IMR-90 (cell line): ENCODE results near the gene CA9. TPM values are rescaled to one million over a fixed set of nuclear protein-coding genes. Genes with fewer than 3 reads are reported as not detected.
A peak's percentile ranks its signal among the peaks of the same experiment; 100 is the strongest.

ENCODE experiments used
- ATAC-seq: fragments of 200-7000 bp; cut with Tn5 transposase; 2 replicates; pipeline ENCODE4 v1.9.1; 2020; ENCODE audit warnings: low read depth, mild to moderate bottlenecking, moderate library complexity
- BruUV-seq: library from RNA; stranded (reverse); fragments of 400-500 nt; replicated peaks from 2 replicates; lab custom pipeline; 2021; lab: Mats Ljungman, UMichigan
- CTCF ChIA-PET: fragments of 300-600 bp; formaldehyde crosslinking; extraction: SDS; loops from one replicate; lab custom pipeline; 2021; ENCODE audit warnings: antibody characterized with exemption; lab: Yijun Ruan, JAX
- POLR2A ChIA-PET: fragments of 300-600 bp; sonication (Branson Sonifier 250); formaldehyde crosslinking; loops from one replicate; lab custom pipeline; 2022; ENCODE audit warnings: antibody characterized with exemption; ENCODE audit not compliant: unreplicated experiment; lab: Charles Lee
- DNase-seq: peaks from one replicate; pipeline ENCODE4 v3.0.0; 2013
- H2AFZ ChIP-seq: replicated peaks from 2 replicates; pipeline ENCODE3; 2013; ENCODE audit warnings: low read length, mild to moderate bottlenecking; ENCODE audit not compliant: poor library complexity
- H2AK5ac ChIP-seq: 2 replicates; pipeline ENCODE4 v1.6.1; 2013; ENCODE audit warnings: low read depth, low read length, inconsistent platforms
- H2AK9ac ChIP-seq: replicated peaks from 2 replicates; pipeline ENCODE3; 2013; ENCODE audit warnings: mild to moderate bottlenecking, low read depth, low read length, moderate library complexity; ENCODE audit not compliant: poor library complexity
- H2BK120ac ChIP-seq: 2 replicates; pipeline ENCODE4 v1.6.1; 2013; ENCODE audit warnings: low read depth, low read length, inconsistent platforms
- H2BK15ac ChIP-seq: 3 replicates; pipeline ENCODE4 v1.6.1; 2013; ENCODE audit warnings: low read depth, low read length, inconsistent platforms
- H2BK20ac ChIP-seq: 2 replicates; pipeline ENCODE4 v1.6.1; 2013; ENCODE audit warnings: low read depth, mild to moderate bottlenecking, inconsistent platforms, low read length, moderate library complexity
- H2BK5ac ChIP-seq: 2 replicates; pipeline ENCODE4 v1.6.1; 2013; ENCODE audit warnings: mild to moderate bottlenecking, low read depth, low read length, inconsistent platforms; ENCODE audit not compliant: poor library complexity, severe bottlenecking
- H3K14ac ChIP-seq: replicated peaks from 2 replicates; pipeline ENCODE4 v1.6.1; 2013; ENCODE audit warnings: low read depth, low read length, inconsistent platforms
- H3K18ac ChIP-seq: 2 replicates; pipeline ENCODE4 v1.6.1; 2013; ENCODE audit warnings: low read depth, low read length, control low read depth
- H3K23ac ChIP-seq: 2 replicates; pipeline ENCODE4 v1.6.1; 2013; ENCODE audit warnings: low read depth, low read length, inconsistent platforms
- H3K27ac ChIP-seq: 2 replicates; pipeline ENCODE4 v1.5.1; 2013; ENCODE audit warnings: mild to moderate bottlenecking, control low read depth, low read length; ENCODE audit not compliant: insufficient read depth
- H3K27me3 ChIP-seq: 2 replicates; pipeline ENCODE4 v1.6.1; 2013; ENCODE audit warnings: low read length; ENCODE audit not compliant: control insufficient read depth, insufficient read depth
- H3K36me3 ChIP-seq: 2 replicates; pipeline ENCODE4 v1.6.1; 2013; ENCODE audit warnings: low read length, mixed read lengths; ENCODE audit not compliant: control insufficient read depth, insufficient read depth
- H3K4ac ChIP-seq: 2 replicates; pipeline ENCODE4 v1.6.1; 2013; ENCODE audit warnings: low read depth, low read length, inconsistent platforms
- H3K4me1 ChIP-seq: 2 replicates; pipeline ENCODE4 v1.6.1; 2013; ENCODE audit warnings: low read length, mixed read lengths; ENCODE audit not compliant: control insufficient read depth, insufficient read depth
- H3K4me2 ChIP-seq: 2 replicates; pipeline ENCODE4 v1.6.1; 2013; ENCODE audit warnings: low read depth, mild to moderate bottlenecking, control low read depth, low read length, moderate library complexity
- H3K4me3 ChIP-seq: 2 replicates; pipeline ENCODE4 v1.5.1; 2013; ENCODE audit warnings: low read depth, mild to moderate bottlenecking, control low read depth, low read length, moderate library complexity; ENCODE audit not compliant: insufficient read depth
- H3K56ac ChIP-seq: 2 replicates; pipeline ENCODE4 v1.6.1; 2013; ENCODE audit warnings: low read length, inconsistent platforms; ENCODE audit not compliant: insufficient read depth; ENCODE audit errors: extremely low read depth
- H3K79me1 ChIP-seq, 2 experiments: 2 replicates each; pipeline ENCODE4 v1.6.1; 2013; ENCODE audit warnings: low read length in 2 of 2, inconsistent platforms in 1 of 2, low read depth in 1 of 2
- H3K9ac ChIP-seq: 2 replicates; pipeline ENCODE4 v1.6.1; 2013; ENCODE audit warnings: low read depth, low read length, control low read depth
- H3K9me1 ChIP-seq: 2 replicates; pipeline ENCODE4 v1.6.1; 2013; ENCODE audit warnings: low read length, inconsistent platforms; ENCODE audit not compliant: insufficient read depth
- H3K9me3 ChIP-seq: 2 replicates; pipeline ENCODE4 v1.6.1; 2013; ENCODE audit warnings: low read length; ENCODE audit not compliant: control insufficient read depth, insufficient read depth
- H4K20me1 ChIP-seq: 2 replicates; pipeline ENCODE4 v1.6.1; 2013; ENCODE audit warnings: low read length, inconsistent platforms; ENCODE audit not compliant: insufficient read depth
- H4K5ac ChIP-seq: 2 replicates; pipeline ENCODE4 v1.6.1; 2013; ENCODE audit warnings: mild to moderate bottlenecking, low read depth, low read length, control low read depth
- H4K8ac ChIP-seq, 2 experiments: 2 replicates each; pipeline ENCODE4 v1.6.1; 2013; ENCODE audit warnings: low read depth in 2 of 2, low read length in 2 of 2, control low read depth in 1 of 2, inconsistent platforms in 1 of 2
- H4K91ac ChIP-seq: 2 replicates; pipeline ENCODE4 v1.6.1; 2013; ENCODE audit warnings: low read depth, low read length, inconsistent platforms; ENCODE audit not compliant: insufficient read depth
- NFE2L2 ChIP-seq: fragments of 150-350 bp; IDR thresholded peaks from 2 replicates; pipeline ENCODE4 v1.6.1; 2016; ENCODE audit warnings: low read depth, mild to moderate bottlenecking, low read length
- POLR2A ChIP-seq: IDR thresholded peaks from 2 replicates; pipeline ENCODE4 v1.6.1; 2012; ENCODE audit warnings: mild to moderate bottlenecking, low read depth, low read length
- RCOR1 ChIP-seq: IDR thresholded peaks from 2 replicates; pipeline ENCODE4 v1.6.1; 2012; ENCODE audit warnings: mild to moderate bottlenecking, low read length, improper control_type of control experiment; ENCODE audit not compliant: insufficient replicate concordance
- WGBS, 2 experiments: methylation state at CpG; one replicate each; pipeline versions ENCODE4 v1.1.5 to v1.1.7; 2013; ENCODE audit warnings: missing lambda C conversion rate in 2 of 2; ENCODE audit not compliant: insufficient read length in 1 of 2; ENCODE audit errors: extremely low coverage in 2 of 2; 5-methylcytosine and 5-hydroxymethylcytosine counted together
- dilution Hi-C: fragments of 300-500 bp; cut with HindIII; formaldehyde crosslinking; loops from one replicate; pipeline ENCODE4 v1.14.3; 2018; ENCODE audit warnings: low sequenced_read_pairs; ENCODE audit not compliant: unreplicated experiment
- in situ Hi-C: fragments of 300-500 bp; cut with MboI; formaldehyde crosslinking; loops from 3 replicates; pipeline ENCODE4 v1.14.3; 2019; ENCODE audit warnings: low sequenced_read_pairs, inconsistent platforms, mixed read lengths
- intact Hi-C: fragments of 100-400 bp; cut with micrococcal nuclease; formaldehyde crosslinking; loops from 2 replicates; pipeline ENCODE4 v1.10.0; 2022
- polyA plus RNA-seq, 3 experiments: library from polyadenylated mRNA; depleted of rRNA; stranded (reverse); fragments of >200 nt; gene quantifications; 2 replicates each; pipeline ENCODE4 v1.2.3, GENCODE V29; 2012; ENCODE audit warnings: low replicate concordance in 1 of 3
- total RNA-seq: library from RNA; depleted of rRNA; stranded (reverse); fragments of >200 nt; gene quantifications from 2 replicates; pipeline ENCODE4 v1.2.3, GENCODE V29; 2012

Gene CA9
- total and polyA plus RNA-seq, 2 of the 4 experiments (the other 2 are of a cell fraction), result 0.54 to 3.9 TPM

- H2AK5ac ChIP-seq, result peak overlapping the region; percentile 98
- in situ Hi-C loops, result no loop called here
- peak overlapping the region; percentile 99 for H3K23ac ChIP-seq
- TF ChIP-seq POLR2A (no peak), NFE2L2 (peak; percentile 48; the same call in 1 of the 2 replicates), RCOR1 (no peak)
- no peaks in the 10 kb centered on the region for H3K9me3 ChIP-seq
- H2AFZ ChIP-seq, result peak overlapping the region; percentile 5
- peak overlapping the region; percentile 99 for H4K5ac ChIP-seq
- WGBS, 2 experiments, result no CpG with 5 or more reads among the region's 5 CpGs
- no peaks in the 10 kb centered on the region for H3K27me3 ChIP-seq
- H3K9ac ChIP-seq, result peak overlapping the region; percentile 90
- ChIA-PET POLR2A (interaction anchor here (0.6 to 2.8 kb wide), 12 partner anchors 10 to 99 kb away, joined by 3 to 23 read pairs (median 3); partner anchors contain the start of genes CA9, CCDC107, RMRP and TPM2), CTCF (interaction anchor here (1.1 to 1.8 kb wide), 4 partner anchors 9 to 69 kb away, joined by 3 to 6 read pairs (median 4); no protein-coding TSS in a partner anchor)
- dilution Hi-C loops, result no loop called here
- H4K91ac ChIP-seq, result peak overlapping the region; percentile 100
- peak overlapping the region; percentile 97 for H2BK15ac ChIP-seq
- H3K14ac ChIP-seq, result peak overlapping the region; percentile 99
- H3K27ac ChIP-seq, result peak overlapping the region; percentile 90
- ATAC-seq (no peak), DNase-seq (no peak)
- H3K4me2 ChIP-seq, result peak overlapping the region; percentile 91
- H3K79me1 ChIP-seq, result peaks cover 20 to 73% of the 10 kb centered on the region in 2 experiments
- peak overlapping the region; percentile 97 for H3K56ac ChIP-seq
- no TSS peak for BruUV-seq
- H3K18ac ChIP-seq, result peak overlapping the region; percentile 98
- peak overlapping the region; percentile 96 for H2BK5ac ChIP-seq
- peak overlapping the region; percentile 41 for H3K4me3 ChIP-seq
- H2BK20ac ChIP-seq, result peak overlapping the region; percentile 99
- intact Hi-C loops, result loop anchor here (1.0 to 2.0 kb wide), 3 partner anchors 32 to 69 kb away; partner anchors contain the start of genes CCDC107 and RMRP
- peaks cover 6% of the 10 kb centered on the region; the same call in 1 of the 2 replicates for H3K9me1 ChIP-seq
- peak overlapping the region; percentile 93 for H2AK9ac ChIP-seq
- H4K20me1 ChIP-seq, result peaks cover 42% of the 10 kb centered on the region
- peak overlapping the region; percentile 92 to 99 for H4K8ac ChIP-seq
- H2BK120ac ChIP-seq, result peak overlapping the region; percentile 98
- peaks cover 29% of the 10 kb centered on the region for H3K36me3 ChIP-seq
- H3K4me1 ChIP-seq, result peaks cover 25% of the 10 kb centered on the region
- H3K4ac ChIP-seq, result peak overlapping the region; percentile 99
These were observed 53.9 kb downstream of the CA9 start for GRCh38 chr9:35727676-35728040.
